ENCODE measurements around the gene TRAPPC2L. TPM values are rescaled to one million over a fixed set of nuclear protein-coding genes. Genes with fewer than 3 reads are reported as not detected.

TRAPPC2L gene
- total RNA-seq, 1 experiment from 2014 or later = 101 TPM

DNA sequence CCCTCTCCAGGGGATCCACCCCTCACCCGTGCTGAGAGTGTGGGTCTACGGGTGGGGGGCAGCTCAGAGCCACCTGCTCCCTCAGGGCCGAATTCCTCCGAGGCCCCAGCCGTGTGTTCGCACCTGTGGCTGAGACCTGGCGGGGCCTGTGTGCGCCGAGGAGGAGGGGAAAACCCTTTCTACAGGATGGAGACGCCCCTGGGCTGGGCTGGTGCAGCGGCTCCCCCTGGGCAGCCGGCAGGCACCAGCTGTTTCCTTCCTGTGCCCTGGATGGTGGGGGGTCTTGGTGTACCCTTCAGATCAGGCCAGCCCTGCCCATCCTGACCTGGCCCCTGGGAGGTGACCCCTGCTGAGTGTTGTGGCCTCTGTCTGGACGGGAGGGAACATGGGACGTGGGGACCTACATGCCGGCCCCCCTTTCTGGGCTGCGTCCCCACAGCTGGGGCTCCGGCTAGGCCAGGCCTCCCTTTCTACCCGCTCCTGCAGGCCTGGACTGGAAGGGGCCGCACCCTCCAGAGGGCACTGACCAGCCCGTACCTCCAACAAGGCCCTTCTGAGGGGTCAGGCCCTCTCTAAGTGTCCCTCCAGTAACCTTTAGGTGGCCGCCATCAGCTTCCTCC, 37.9 kb downstream of the TRAPPC2L start:
- BruUV-seq (replicated peaks) = no TSS peak
- H3K4me1 ChIP-seq (replicated peaks; ENCODE audit: insufficient read depth) = no peaks in the 10 kb centered on the region

DNA sequence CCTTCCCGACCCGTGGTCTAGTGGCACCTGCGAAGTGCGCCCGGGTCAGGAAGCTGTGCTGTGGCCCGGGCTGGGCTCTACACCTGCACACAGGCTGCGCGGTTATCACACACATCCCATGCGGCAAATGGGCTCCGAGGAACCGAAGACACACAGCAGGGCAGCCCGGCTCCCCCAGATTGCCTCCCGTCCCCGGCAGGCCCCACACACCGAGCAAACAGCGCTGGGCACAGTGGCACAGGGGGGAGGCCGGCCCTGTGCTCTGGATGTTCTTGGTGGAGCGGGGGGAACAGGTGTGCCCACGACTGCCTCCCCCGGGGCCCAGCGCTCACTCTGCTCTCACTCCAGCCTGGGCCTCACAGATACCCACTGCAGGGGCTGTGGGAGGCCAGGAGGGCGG, 38.4 kb downstream of the TRAPPC2L start:
- no peaks in the 10 kb centered on the region for H3F3A ChIP-seq (ENCODE audit: insufficient read depth, low read depth)
- BruUV-seq (replicated peaks) = no TSS peak
- no peaks in the 10 kb centered on the region for H3K9me2 ChIP-seq (ENCODE audit: insufficient read depth)
- H3K4me2 ChIP-seq = no peak overlapping the region
- H3K4me1 ChIP-seq (replicated peaks; ENCODE audit: insufficient read depth) = no peaks in the 10 kb centered on the region
- ChIA-PET POLR2A (ENCODE audit: unreplicated experiment) (no interaction called here), CTCF (no interaction called here)
- H2AFZ ChIP-seq = no peak overlapping the region
- H4K20me1 ChIP-seq (ENCODE audit: insufficient read depth) = no peaks in the 10 kb centered on the region
- intact Hi-C loops (cut with micrococcal nuclease; ENCODE audit: unreplicated experiment) = no loop called here
- H3K27ac ChIP-seq = no peak overlapping the region
- no peak overlapping the region for H3K4me3 ChIP-seq
- H3K27me3 ChIP-seq (ENCODE audit: insufficient read depth, low read depth) = peaks cover 53% of the 10 kb centered on the region
- no peak for TF ChIP-seq EZH2 (IDR thresholded peaks at IDR 0.05; ENCODE audit: low read depth)
- TF ChIP-seq, protein P1, sequence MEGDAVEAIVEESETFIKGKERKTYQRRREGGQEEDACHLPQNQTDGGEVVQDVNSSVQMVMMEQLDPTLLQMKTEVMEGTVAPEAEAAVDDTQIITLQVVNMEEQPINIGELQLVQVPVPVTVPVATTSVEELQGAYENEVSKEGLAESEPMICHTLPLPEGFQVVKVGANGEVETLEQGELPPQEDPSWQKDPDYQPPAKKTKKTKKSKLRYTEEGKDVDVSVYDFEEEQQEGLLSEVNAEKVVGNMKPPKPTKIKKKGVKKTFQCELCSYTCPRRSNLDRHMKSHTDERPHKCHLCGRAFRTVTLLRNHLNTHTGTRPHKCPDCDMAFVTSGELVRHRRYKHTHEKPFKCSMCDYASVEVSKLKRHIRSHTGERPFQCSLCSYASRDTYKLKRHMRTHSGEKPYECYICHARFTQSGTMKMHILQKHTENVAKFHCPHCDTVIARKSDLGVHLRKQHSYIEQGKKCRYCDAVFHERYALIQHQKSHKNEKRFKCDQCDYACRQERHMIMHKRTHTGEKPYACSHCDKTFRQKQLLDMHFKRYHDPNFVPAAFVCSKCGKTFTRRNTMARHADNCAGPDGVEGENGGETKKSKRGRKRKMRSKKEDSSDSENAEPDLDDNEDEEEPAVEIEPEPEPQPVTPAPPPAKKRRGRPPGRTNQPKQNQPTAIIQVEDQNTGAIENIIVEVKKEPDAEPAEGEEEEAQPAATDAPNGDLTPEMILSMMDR (conservative IDR thresholded peaks at IDR 0.05) = no peak
- H3K9me3 ChIP-seq (ENCODE audit: insufficient read depth, low read depth) = no peaks in the 10 kb centered on the region
- no peak for DNase-seq
- no peaks in the 10 kb centered on the region for H3K79me2 ChIP-seq (ENCODE audit: low read depth)
- H3K36me3 ChIP-seq (ENCODE audit: low read depth) = no peaks in the 10 kb centered on the region

More for the DNA sequence above, 37.9 kb downstream of the TRAPPC2L start:
- H4K20me1 ChIP-seq (ENCODE audit: insufficient read depth) = no peaks in the 10 kb centered on the region
- ChIA-PET POLR2A (ENCODE audit: unreplicated experiment) (no interaction called here), CTCF (no interaction called here)
- H3K27ac ChIP-seq = no peak overlapping the region
- H3K4me2 ChIP-seq = no peak overlapping the region
- TF ChIP-seq, protein P1 (conservative IDR thresholded peaks at IDR 0.05) = no peak
- TF ChIP-seq EZH2 (IDR thresholded peaks at IDR 0.05; ENCODE audit: low read depth) = no peak
- H3K9me3 ChIP-seq (ENCODE audit: insufficient read depth, low read depth) = no peaks in the 10 kb centered on the region
- no peaks in the 10 kb centered on the region for H3K9me2 ChIP-seq (ENCODE audit: insufficient read depth)
- no peak overlapping the region for H2AFZ ChIP-seq
- H3K36me3 ChIP-seq (ENCODE audit: low read depth) = no peaks in the 10 kb centered on the region
- H3K4me3 ChIP-seq = no peak overlapping the region
- no peaks in the 10 kb centered on the region for H3F3A ChIP-seq (ENCODE audit: insufficient read depth, low read depth)
- intact Hi-C loops (cut with micrococcal nuclease; ENCODE audit: unreplicated experiment) = no loop called here
- peaks cover 48% of the 10 kb centered on the region for H3K27me3 ChIP-seq (ENCODE audit: insufficient read depth, low read depth)
- no peaks in the 10 kb centered on the region for H3K79me2 ChIP-seq (ENCODE audit: low read depth)
- DNase-seq = no peak

DNA sequence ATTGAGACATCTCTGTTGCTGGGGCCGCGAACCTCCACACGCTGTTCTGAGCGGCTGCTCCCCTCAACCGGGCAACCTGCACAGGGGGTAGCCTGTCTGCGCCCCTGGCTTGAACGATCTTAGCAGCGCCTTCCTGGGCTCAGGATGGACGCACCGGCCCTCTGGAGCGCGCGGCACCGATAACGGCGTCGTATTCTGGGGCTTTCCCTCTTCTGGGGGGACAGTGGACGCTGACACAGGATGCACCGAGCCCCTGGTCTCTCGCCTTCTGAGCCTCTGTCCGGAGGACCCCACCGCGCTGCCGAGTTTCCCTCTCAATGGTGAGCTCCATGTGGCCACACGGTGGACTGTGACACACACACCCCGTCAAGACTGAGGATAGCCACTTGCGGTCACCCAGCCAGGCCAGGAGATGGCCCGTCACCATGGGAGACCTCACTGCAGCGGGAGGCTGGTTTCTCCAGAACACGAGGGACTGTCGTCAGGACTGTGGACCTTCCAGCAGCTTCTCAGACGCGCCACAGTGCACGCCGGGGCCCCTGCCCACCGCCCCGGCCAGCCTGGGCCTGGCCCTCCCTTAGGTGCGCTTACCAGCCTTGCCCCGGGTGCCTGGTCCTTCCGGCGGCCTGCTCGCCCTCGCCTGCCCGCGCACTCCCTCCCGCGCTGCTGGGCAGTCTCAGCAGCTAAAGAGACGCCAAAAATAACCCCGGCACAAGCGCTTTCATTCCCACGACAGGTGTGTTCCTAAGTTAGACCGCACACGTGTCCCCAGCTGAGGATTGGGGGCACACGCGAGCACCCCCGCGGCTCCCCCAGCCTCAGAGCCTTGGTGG, 39.5 kb downstream of the TRAPPC2L start:
- intact Hi-C loops (cut with micrococcal nuclease; ENCODE audit: unreplicated experiment) = no loop called here
- Histone ChIP-seq H3K36me3 (ENCODE audit: low read depth) (no peaks in the 10 kb centered on the region), H3K79me2 (ENCODE audit: low read depth) (no peaks in the 10 kb centered on the region), H3K9me3 (ENCODE audit: insufficient read depth, low read depth) (no peaks in the 10 kb centered on the region), H3K4me3 (no peak overlapping the region), H3F3A (ENCODE audit: insufficient read depth, low read depth) (no peaks in the 10 kb centered on the region), H4K20me1 (ENCODE audit: insufficient read depth) (no peaks in the 10 kb centered on the region), H3K9me2 (ENCODE audit: insufficient read depth) (no peaks in the 10 kb centered on the region), H2AFZ (no peak overlapping the region), H3K4me2 (no peak overlapping the region), H3K27me3 (ENCODE audit: insufficient read depth, low read depth) (peaks cover 54% of the 10 kb centered on the region), H3K27ac (no peak overlapping the region), H3K4me1 (replicated peaks; ENCODE audit: insufficient read depth) (no peaks in the 10 kb centered on the region)
- no peak for DNase-seq
- TF ChIP-seq EZH2 (IDR thresholded peaks at IDR 0.05; ENCODE audit: low read depth) = no peak
- TF ChIP-seq, protein P1 (conservative IDR thresholded peaks at IDR 0.05) = no peak
- ChIA-PET POLR2A (ENCODE audit: unreplicated experiment) (no interaction called here), CTCF (no interaction called here)
- BruUV-seq (replicated peaks) = no TSS peak
